ENCODE measurements around the gene TFDP2. TPM values are rescaled to one million over a fixed set of nuclear protein-coding genes. Genes with fewer than 3 reads are reported as not detected.

TFDP2 gene
- total and polyA plus RNA-seq, 2 of the 8 experiments (the other 6 are each of a cell fraction or from before 2014, with no cell fraction given) = 41.1 to 119 TPM

DNA sequence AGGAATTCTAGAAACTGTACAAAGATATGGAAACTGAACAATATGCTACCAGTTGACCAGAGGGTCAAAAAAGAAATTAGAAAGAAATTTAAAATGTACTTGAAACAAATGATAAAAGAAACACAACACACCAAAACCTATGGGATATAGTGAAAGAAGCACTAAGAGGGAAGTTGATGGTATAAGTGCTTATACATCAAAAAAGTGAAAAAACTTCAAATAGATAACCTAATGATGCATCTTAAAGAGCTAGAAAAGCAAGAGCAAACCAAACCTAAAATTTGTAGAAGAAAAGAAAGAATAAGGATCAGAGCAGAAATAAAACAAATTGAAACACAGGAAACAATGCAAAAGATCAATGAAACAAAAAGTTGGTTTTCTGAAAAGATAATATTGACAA, 68.2 kb downstream of the TFDP2 start (continued):
- TF ChIP-seq SIN3A (conservative IDR thresholded peaks at IDR 0.05 in 1 of 2, IDR thresholded peaks at IDR 0.05 in 1 of 2; ENCODE audit: low read depth in 1 of 2, low read length in 2 of 2) = no peak

Measured in H1 (cell line).